Lower lobe of right lung (tissue), 2 donors: Measurements from ENCODE around the gene TMEM132C. TPM values are rescaled to one million over a fixed set of nuclear protein-coding genes. Genes with fewer than 3 reads are reported as not detected.

ENCODE experiments used
- ATAC-seq, 2 donors: fragments of 200-7000 bp; cut with Tn5 transposase; one replicate each; pipeline ENCODE4 v1.9.1; 2020 to 2022; ENCODE audit warnings: mild to moderate bottlenecking in 2 of 2, moderate library complexity in 2 of 2
- DNase-seq: peaks from one replicate; pipeline ENCODE4 v3.0.0-alpha.2; 2020
- H3K27ac ChIP-seq: fragments of 200-600 bp; one replicate; pipeline ENCODE4 v1.8.0; 2022
- H3K27me3 ChIP-seq: fragments of 200-600 bp; one replicate; pipeline ENCODE4 v1.8.0; 2022; ENCODE audit warnings: low read depth
- H3K36me3 ChIP-seq: fragments of 200-600 bp; one replicate; pipeline ENCODE4 v1.8.0; 2022; ENCODE audit warnings: mild to moderate bottlenecking
- H3K4me1 ChIP-seq: fragments of 200-600 bp; one replicate; pipeline ENCODE4 v1.8.0; 2022
- H3K4me3 ChIP-seq: fragments of 200-600 bp; one replicate; pipeline ENCODE4 v1.8.0; 2022; ENCODE audit warnings: mild to moderate bottlenecking
- H3K9me3 ChIP-seq: fragments of 200-600 bp; one replicate; pipeline ENCODE4 v1.8.0; 2022
- intact Hi-C: fragments of 100-400 bp; cut with DNase I; formaldehyde crosslinking; loops from one replicate; pipeline ENCODE4 v1.11.0; 2022
- total RNA-seq: library from RNA; stranded (reverse); fragmentation: NEBNext Ultra II Directional; extraction: Animal tissue kit (Norgen Biotek cat#: 25700); gene quantifications from one replicate; pipeline ENCODE4 v1.2.1, GENCODE V29; 2021
- TF ChIP-seq, protein P1 (sequence below): fragments of 200-600 bp; IDR thresholded peaks from one replicate; pipeline ENCODE4 v1.8.0; 2022; ENCODE audit warnings: antibody characterized with exemption, mild to moderate bottlenecking
- donor health status: DM: no; HTN: yes; CAD: no; lungs with severe emphysema.

The TMEM132C gene
- total RNA-seq, 1 donor from 2014 or later = 1.6 TPM

DNA sequence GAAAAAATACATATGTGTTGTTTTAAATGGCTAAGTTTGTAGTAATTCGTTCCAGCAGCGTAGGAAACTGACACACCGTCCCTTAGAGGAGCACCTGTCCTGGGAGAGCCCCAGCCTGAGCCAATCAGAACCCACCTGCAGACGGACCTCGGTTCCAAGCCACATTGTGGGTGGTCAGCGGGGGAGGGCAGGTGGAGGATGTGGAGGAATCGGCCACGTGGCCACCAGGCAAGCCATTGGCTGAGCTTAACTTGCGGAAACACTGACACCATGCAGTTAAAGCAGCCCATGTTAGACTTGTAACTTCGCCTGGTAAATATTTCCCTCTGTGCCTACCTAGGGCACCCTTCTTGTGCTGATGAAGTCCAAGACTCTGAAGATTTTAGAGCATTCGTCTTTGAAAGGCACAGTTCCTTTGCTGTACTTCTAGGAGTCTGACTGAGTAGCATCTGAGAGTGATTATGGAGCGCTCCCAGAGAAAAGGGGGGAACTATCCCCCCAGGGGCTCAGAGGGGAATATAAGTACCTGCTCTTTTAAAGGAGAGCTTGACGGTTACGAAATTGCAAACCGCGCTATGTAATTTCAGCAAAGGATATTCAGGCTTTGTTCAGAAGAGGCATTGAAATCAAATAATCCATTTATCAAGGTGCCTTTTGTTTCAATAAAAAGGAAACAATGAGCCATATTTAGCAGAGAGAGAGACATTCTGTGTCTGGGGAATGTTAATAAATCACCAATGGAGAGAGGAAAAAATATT lies 135.7 kb downstream of the TMEM132C start:
- intact Hi-C loops = no loop called here
- H3K4me3 ChIP-seq = no peak overlapping the region
- TF ChIP-seq, protein P1, sequence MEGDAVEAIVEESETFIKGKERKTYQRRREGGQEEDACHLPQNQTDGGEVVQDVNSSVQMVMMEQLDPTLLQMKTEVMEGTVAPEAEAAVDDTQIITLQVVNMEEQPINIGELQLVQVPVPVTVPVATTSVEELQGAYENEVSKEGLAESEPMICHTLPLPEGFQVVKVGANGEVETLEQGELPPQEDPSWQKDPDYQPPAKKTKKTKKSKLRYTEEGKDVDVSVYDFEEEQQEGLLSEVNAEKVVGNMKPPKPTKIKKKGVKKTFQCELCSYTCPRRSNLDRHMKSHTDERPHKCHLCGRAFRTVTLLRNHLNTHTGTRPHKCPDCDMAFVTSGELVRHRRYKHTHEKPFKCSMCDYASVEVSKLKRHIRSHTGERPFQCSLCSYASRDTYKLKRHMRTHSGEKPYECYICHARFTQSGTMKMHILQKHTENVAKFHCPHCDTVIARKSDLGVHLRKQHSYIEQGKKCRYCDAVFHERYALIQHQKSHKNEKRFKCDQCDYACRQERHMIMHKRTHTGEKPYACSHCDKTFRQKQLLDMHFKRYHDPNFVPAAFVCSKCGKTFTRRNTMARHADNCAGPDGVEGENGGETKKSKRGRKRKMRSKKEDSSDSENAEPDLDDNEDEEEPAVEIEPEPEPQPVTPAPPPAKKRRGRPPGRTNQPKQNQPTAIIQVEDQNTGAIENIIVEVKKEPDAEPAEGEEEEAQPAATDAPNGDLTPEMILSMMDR = no peak
- no peak overlapping the region for H3K27ac ChIP-seq
- H3K4me1 ChIP-seq = no peaks in the 10 kb centered on the region
- no peak for DNase-seq
- H3K36me3 ChIP-seq = no peaks in the 10 kb centered on the region
- no peaks in the 10 kb centered on the region for H3K27me3 ChIP-seq
- H3K9me3 ChIP-seq = no peaks in the 10 kb centered on the region
- no peak for ATAC-seq

DNA sequence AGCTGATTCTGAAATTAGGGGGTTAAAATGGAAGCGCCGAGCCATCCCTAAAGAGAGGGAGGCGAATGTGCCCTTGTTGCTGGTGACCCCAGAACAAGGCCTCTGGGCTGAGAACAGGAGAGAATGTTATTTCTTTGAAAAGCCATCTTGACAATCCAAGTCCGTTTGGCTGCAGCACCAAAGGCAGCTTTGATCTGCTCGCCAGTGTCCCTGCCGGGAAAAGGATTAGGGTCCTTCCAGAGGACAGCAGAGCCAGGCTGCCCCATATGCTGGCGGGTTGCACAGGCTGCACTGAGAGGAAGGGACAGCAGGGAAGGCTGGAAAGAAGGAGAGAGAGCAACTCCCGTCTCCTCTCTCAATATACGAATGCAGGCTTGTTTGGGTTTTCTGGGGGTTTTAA lies 141.7 kb downstream of the TMEM132C start:
- Histone ChIP-seq H3K27ac (no peak overlapping the region), H3K4me1 (no peaks in the 10 kb centered on the region), H3K9me3 (no peaks in the 10 kb centered on the region), H3K36me3 (no peaks in the 10 kb centered on the region), H3K27me3 (no peaks in the 10 kb centered on the region), H3K4me3 (no peak overlapping the region)
- TF ChIP-seq, protein P1 = no peak
- ATAC-seq (no peak), DNase-seq (no peak)
- intact Hi-C loops = no loop called here

DNA sequence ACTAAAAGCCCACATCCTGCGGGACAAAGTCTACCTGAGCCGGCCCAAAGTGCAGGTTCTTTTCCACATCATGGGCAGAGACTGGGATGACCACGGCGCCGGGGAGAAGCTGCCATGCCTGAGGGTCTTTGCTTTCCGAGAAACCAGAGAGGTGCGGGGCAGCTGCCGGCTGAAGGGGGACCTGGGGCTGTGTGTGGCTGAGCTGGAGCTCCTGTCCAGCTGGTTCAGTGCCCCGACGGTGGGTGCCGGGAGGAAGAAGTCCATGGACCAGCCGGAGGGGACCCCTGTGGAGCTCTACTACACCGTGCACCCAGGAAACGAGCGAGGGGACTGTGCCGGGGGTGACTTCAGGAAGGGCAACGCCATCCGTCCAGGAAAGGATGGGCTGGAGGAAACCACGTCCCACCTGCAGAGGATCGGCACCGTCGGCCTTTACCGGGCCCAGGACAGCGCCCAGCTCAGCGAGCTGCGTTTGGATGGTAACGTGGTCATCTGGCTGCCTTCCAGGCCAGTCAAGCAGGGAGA lies 148.1 kb downstream of the TMEM132C start:
- no peaks in the 10 kb centered on the region for H3K4me1 ChIP-seq
- no peak overlapping the region for H3K27ac ChIP-seq
- H3K27me3 ChIP-seq = no peaks in the 10 kb centered on the region
- intact Hi-C loops = no loop called here
- H3K36me3 ChIP-seq = no peaks in the 10 kb centered on the region
- no peaks in the 10 kb centered on the region for H3K9me3 ChIP-seq
- ATAC-seq (no peak), DNase-seq (no peak)
- TF ChIP-seq, protein P1 = no peak
- H3K4me3 ChIP-seq = no peak overlapping the region

DNA sequence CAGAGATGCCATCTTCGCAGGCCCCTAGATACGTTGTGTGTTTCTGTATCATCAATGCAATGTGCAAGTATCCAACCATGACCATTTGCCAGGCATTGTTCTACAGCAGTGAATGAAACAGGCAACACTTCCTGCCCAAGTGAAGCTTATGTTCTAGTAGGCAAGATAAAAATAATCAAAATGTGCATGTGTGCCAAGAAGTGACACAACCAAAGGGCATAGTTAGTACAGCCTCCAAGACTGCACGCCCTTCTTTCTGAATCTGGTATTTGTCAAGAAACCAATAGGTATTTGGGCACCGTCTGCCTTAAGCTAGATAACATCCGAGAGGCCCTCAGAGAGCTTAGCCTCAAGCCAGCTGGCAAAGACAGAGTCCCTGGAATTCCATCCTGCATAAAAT lies 152.0 kb downstream of the TMEM132C start:
- H3K36me3 ChIP-seq = no peaks in the 10 kb centered on the region
- H3K27ac ChIP-seq = no peak overlapping the region
- H3K27me3 ChIP-seq = no peaks in the 10 kb centered on the region
- intact Hi-C loops = no loop called here
- H3K9me3 ChIP-seq = no peaks in the 10 kb centered on the region
- no peak overlapping the region for H3K4me3 ChIP-seq
- H3K4me1 ChIP-seq = no peaks in the 10 kb centered on the region
- DNase-seq = no peak
- no peak for ATAC-seq
- TF ChIP-seq, protein P1 = no peak

DNA sequence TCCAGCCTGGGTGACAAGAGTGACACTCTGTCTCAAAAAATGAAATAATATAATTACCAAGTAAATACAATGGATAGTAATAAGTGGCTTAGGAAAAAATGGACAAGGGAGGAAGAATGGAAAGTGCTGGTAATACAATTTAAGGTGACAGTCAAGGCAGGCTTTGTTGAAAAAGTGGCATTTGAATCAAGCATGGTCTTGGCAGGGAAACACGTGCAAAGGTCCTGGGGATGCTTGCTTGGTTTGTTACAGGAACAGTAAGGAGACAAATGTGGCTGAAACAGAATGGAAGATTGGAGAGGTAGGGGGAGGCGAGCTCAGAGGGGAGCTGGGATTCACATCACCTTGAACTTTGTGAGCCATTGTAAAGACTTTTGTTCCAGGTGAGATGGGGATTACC lies 153.2 kb downstream of the TMEM132C start:
- ATAC-seq (no peak), DNase-seq (no peak)
- H3K4me3 ChIP-seq = no peak overlapping the region
- TF ChIP-seq, protein P1 = no peak
- intact Hi-C loops = no loop called here
- H3K4me1 ChIP-seq = no peaks in the 10 kb centered on the region
- no peaks in the 10 kb centered on the region for H3K27me3 ChIP-seq
- no peaks in the 10 kb centered on the region for H3K36me3 ChIP-seq
- no peaks in the 10 kb centered on the region for H3K9me3 ChIP-seq
- no peak overlapping the region for H3K27ac ChIP-seq
